ENCODE results near the gene SP5.

Gene SP5

DNA sequence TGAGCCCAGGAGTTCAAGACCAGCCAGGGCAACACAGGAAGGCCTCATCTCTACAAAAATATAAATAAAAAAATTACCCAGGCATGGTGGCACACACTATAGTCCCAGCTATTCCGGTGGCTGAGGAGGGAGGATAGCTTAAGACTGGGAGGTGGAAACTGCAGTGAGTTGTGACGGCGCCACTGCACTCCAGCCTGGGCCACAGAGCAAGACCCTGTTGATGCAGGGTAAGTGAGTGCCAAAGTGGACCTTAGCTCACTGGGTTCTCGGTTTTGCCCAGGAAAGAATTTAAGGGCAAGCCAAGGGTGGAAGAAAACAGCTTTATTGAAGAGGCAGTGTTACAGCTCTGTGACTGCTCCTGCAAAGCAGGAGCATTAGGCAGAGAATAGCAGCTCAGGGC is 48.1 kb downstream of the SP5 start:
- DNase-seq (ENCODE audit: low read depth, low spot score), result no peak
- in situ Hi-C loops (cut with HindIII; ENCODE audit: low sequenced_read_pairs), result no loop called here
- no peak for TF ChIP-seq CTCF (IDR thresholded peaks at IDR 0.05; ENCODE audit: low read depth, low read length)
- no peak overlapping the region for H3K4me3 ChIP-seq (ENCODE audit: low read depth, low read length)

DNA sequence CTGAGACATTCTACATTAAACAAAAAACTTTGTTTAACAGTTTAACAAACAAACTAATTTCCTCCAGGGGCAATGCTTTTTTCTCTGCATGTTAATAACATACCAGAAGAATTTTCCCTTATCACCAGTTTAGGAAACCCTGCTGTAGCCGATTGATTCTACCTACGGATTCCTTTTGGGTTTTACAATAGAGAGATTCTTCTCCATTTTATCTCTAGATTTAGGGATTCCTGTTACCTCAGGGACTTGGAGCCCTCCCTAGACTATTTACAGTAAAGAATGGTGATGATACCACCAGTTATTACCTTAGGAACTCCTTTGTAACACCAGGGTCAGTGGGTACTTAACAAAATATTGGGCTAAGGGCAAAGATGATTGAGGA is 49.7 kb downstream of the SP5 start:
- no peak for TF ChIP-seq CTCF (IDR thresholded peaks at IDR 0.05; ENCODE audit: low read depth, low read length)
- no peak for DNase-seq (ENCODE audit: low read depth, low spot score)
- no peak overlapping the region for H3K4me3 ChIP-seq (ENCODE audit: low read depth, low read length)
- in situ Hi-C loops (cut with HindIII; ENCODE audit: low sequenced_read_pairs), result no loop called here

- in situ Hi-C loops (cut with HindIII; ENCODE audit: low sequenced_read_pairs), result no loop called here
- TF ChIP-seq CTCF (IDR thresholded peaks at IDR 0.05; ENCODE audit: low read depth, low read length), result no peak
- no peak overlapping the region for H3K4me3 ChIP-seq (ENCODE audit: low read depth, low read length)
- DNase-seq (ENCODE audit: low read depth, low spot score), result no peak
Observed at GRCh38 chr2:170766693-170767092, 51.6 kb downstream of the SP5 start.
